HEK293T (cell line): ENCODE measurements around the gene ALOX12.

ENCODE experiments used
- CTCF ChIA-PET: fragments of 350-600 bp; formaldehyde crosslinking; extraction: SDS; loops from one replicate; lab custom pipeline; 2021; ENCODE audit warnings: antibody characterized with exemption, inconsistent platforms; lab: Yijun Ruan, JAX
- POLR2A ChIA-PET: fragments of 350-600 bp; formaldehyde crosslinking; extraction: SDS; loops from one replicate; lab custom pipeline; 2020; ENCODE audit warnings: antibody characterized with exemption, inconsistent platforms; lab: Yijun Ruan, JAX
- DNase-seq: peaks from one replicate; pipeline ENCODE4 v3.0.0; 2012; ENCODE audit warnings: mixed read lengths; ENCODE audit errors: extremely low spot score
- ARNT ChIP-seq: fragments of 450-650 bp; IDR thresholded peaks from 2 replicates; pipeline ENCODE4 v1.6.1; 2017; ENCODE audit warnings: mild to moderate bottlenecking
- BHLHE40 ChIP-seq: fragments of 450-650 bp; IDR thresholded peaks from 2 replicates; pipeline ENCODE4 v1.6.1; 2016; ENCODE audit warnings: mild to moderate bottlenecking, moderate library complexity, borderline replicate concordance
- CTBP1 ChIP-seq: fragments of 450-650 bp; IDR thresholded peaks from 2 replicates; pipeline ENCODE4 v1.6.1; 2016; ENCODE audit warnings: borderline replicate concordance
- ELF4 ChIP-seq: fragments of 450-650 bp; IDR thresholded peaks from 2 replicates; pipeline ENCODE4 v1.6.1; 2017; ENCODE audit warnings: antibody characterized with exemption
- FOXA1 ChIP-seq: fragments of 450-650 bp; IDR thresholded peaks from 2 replicates; pipeline ENCODE4 v1.6.1; 2016; ENCODE audit warnings: mild to moderate bottlenecking
- FOXK2 ChIP-seq: fragments of 450-650 bp; IDR thresholded peaks from 2 replicates; pipeline ENCODE4 v1.6.1; 2016; ENCODE audit warnings: mild to moderate bottlenecking
- FOXM1 ChIP-seq: fragments of 450-650 bp; IDR thresholded peaks from 2 replicates; pipeline ENCODE4 v1.6.1; 2017; ENCODE audit warnings: mild to moderate bottlenecking, borderline replicate concordance
- HDGF ChIP-seq: fragments of 450-650 bp; IDR thresholded peaks from 2 replicates; pipeline ENCODE4 v1.6.1; 2017; ENCODE audit warnings: antibody characterized with exemption, borderline replicate concordance
- L3MBTL2 ChIP-seq: fragments of 450-650 bp; conservative IDR thresholded peaks from 2 replicates; pipeline ENCODE4 v1.6.1; 2016; ENCODE audit warnings: mild to moderate bottlenecking
- LEF1 ChIP-seq: fragments of 450-650 bp; IDR thresholded peaks from 2 replicates; pipeline ENCODE4 v1.6.1; 2017; ENCODE audit warnings: mild to moderate bottlenecking, borderline replicate concordance
- NFRKB ChIP-seq: fragments of 450-650 bp; IDR thresholded peaks from 2 replicates; pipeline ENCODE4 v1.6.1; 2016; ENCODE audit warnings: mild to moderate bottlenecking, moderate library complexity
- SP1 ChIP-seq: fragments of 450-650 bp; IDR thresholded peaks from 2 replicates; pipeline ENCODE4 v1.6.1; 2017
- SUZ12 ChIP-seq: fragments of 450-650 bp; IDR thresholded peaks from 2 replicates; pipeline ENCODE4 v1.6.1; 2016; ENCODE audit warnings: mild to moderate bottlenecking
- TARDBP ChIP-seq: fragments of 450-650 bp; IDR thresholded peaks from 2 replicates; pipeline ENCODE4 v1.6.1; 2016
- ZNF384 ChIP-seq: fragments of 450-650 bp; IDR thresholded peaks from 2 replicates; pipeline ENCODE4 v1.6.1; 2016
- TF ChIP-seq, protein P1 (sequence below): fragments of 450-650 bp; IDR thresholded peaks from 2 replicates; pipeline ENCODE4 v1.6.1; 2016

ALOX12 gene

DNA sequence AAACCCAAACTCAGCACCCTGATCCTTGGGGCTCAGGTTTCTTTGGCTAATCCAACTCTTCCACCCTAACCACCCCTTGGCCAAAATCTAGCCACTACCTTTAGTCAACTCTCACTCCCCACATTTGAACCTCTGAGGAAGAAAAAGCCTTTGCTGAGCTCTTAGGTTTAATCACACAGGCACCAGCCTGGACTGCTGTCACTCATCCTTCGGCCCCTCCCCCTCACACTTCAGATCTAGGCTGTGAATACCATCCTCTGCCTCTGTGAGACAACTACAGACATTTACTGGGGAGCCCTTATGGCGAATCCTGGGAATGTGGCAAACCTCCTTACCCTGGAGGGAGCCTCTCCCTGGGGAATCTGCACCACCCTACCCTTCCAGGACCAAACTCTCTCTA is 11.3 kb downstream of the ALOX12 start:
- ChIA-PET POLR2A (no interaction called here), CTCF (interaction anchor here (1.8 kb wide), 1 partner anchor 93 kb away, joined by 7 read pairs; no protein-coding TSS in a partner anchor)
- TF ChIP-seq FOXA1: no peak
- TF ChIP-seq, protein P1, sequence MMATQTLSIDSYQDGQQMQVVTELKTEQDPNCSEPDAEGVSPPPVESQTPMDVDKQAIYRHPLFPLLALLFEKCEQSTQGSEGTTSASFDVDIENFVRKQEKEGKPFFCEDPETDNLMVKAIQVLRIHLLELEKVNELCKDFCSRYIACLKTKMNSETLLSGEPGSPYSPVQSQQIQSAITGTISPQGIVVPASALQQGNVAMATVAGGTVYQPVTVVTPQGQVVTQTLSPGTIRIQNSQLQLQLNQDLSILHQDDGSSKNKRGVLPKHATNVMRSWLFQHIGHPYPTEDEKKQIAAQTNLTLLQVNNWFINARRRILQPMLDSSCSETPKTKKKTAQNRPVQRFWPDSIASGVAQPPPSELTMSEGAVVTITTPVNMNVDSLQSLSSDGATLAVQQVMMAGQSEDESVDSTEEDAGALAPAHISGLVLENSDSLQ: peak; percentile 77
- no peak for DNase-seq

DNA sequence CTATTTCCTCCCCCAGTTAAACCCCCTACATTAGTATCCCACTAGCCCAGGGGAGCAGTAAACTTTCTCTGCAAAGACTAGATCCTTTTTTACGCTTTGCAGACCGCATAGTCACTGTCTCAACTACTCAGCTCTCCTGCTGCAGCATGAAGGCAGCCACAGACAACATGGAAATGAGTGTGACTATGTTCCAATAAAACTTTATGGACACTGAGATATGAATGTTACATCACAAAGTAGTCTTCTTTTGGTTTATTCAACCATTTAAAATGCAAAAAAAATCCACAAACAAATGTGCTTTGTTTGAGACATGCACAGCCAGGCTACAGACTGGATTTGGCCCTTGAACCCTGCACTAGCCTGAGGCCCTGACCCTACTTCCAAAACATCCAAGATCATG is 14.7 kb downstream of the ALOX12 start:
- DNase-seq: no peak
- ChIA-PET CTCF (no interaction called here), POLR2A (no interaction called here)
- TF ChIP-seq LEF1: no peak
- TF ChIP-seq NFRKB: no peak
- no peak for TF ChIP-seq ZNF384
- no peak for TF ChIP-seq HDGF
- no peak for TF ChIP-seq FOXK2
- no peak for TF ChIP-seq CTBP1
- no peak for TF ChIP-seq L3MBTL2
- TF ChIP-seq SUZ12: no peak
- no peak for TF ChIP-seq ARNT
- no peak for TF ChIP-seq FOXA1
- no peak for TF ChIP-seq TARDBP
- no peak for TF ChIP-seq ELF4
- no peak for TF ChIP-seq SP1
- TF ChIP-seq, protein P1: no peak
- no peak for TF ChIP-seq BHLHE40
- no peak for TF ChIP-seq FOXM1

DNA sequence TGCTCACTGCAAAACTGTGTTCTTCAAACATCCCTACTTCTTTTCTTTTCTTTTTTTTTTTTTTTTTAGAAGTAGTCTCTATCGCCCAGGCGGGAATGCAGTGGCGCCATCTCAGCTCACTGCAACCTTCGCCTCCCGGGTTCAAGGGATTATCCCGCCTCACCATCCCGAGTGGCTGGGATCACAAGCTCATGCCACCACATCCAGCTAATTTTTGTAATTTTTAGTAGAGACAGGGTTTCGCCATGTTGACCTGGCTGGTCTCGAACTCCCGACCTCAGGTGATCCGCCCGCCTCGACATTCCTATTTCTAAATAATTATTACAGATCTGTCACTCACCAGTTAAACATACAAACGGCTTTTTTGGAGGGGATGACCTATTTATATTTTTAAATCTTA is 15.6 kb downstream of the ALOX12 start:
- TF ChIP-seq L3MBTL2 (no peak), TARDBP (no peak)
- POLR2A ChIA-PET: no interaction called here
- no peak for DNase-seq
- CTCF ChIA-PET: interaction anchor here (0.9 kb wide), 1 partner anchor 35 kb away, joined by 3 read pairs; no protein-coding TSS in a partner anchor

DNA sequence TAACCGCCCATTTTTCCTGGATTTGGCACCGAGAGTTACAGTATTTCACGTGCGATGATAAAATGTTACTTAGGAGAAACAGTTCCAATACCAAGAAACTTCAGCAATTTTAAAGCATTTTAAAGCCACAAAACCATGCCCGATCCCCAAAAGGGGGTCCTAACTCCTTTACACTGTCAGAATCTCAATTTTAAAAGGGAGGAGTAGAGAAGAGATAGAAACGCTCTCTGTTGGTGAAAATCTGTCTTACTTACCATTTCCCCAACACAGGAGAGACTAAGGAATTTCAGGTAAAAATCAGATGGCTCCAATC is 16.0 kb downstream of the ALOX12 start:
- TF ChIP-seq ARNT: no peak
- TF ChIP-seq LEF1: no peak
- no peak for TF ChIP-seq FOXM1
- TF ChIP-seq ELF4: no peak
- TF ChIP-seq SUZ12: no peak
- no peak for TF ChIP-seq TARDBP
- TF ChIP-seq BHLHE40: no peak
- no peak for TF ChIP-seq CTBP1
- no peak for TF ChIP-seq L3MBTL2
- no peak for TF ChIP-seq FOXA1
- TF ChIP-seq HDGF: no peak
- TF ChIP-seq FOXK2: no peak
- TF ChIP-seq, protein P1: no peak
- no peak for TF ChIP-seq SP1
- no peak for TF ChIP-seq ZNF384
- TF ChIP-seq NFRKB: no peak
- DNase-seq: no peak
- CTCF ChIA-PET: interaction anchor here (0.9 kb wide), 1 partner anchor 35 kb away, joined by 3 read pairs; no protein-coding TSS in a partner anchor
- POLR2A ChIA-PET: interaction anchor here (0.6 to 1.9 kb wide), 5 partner anchors 9 to 25 kb away, joined by 3 to 6 read pairs (median 4); no protein-coding TSS in a partner anchor

DNA sequence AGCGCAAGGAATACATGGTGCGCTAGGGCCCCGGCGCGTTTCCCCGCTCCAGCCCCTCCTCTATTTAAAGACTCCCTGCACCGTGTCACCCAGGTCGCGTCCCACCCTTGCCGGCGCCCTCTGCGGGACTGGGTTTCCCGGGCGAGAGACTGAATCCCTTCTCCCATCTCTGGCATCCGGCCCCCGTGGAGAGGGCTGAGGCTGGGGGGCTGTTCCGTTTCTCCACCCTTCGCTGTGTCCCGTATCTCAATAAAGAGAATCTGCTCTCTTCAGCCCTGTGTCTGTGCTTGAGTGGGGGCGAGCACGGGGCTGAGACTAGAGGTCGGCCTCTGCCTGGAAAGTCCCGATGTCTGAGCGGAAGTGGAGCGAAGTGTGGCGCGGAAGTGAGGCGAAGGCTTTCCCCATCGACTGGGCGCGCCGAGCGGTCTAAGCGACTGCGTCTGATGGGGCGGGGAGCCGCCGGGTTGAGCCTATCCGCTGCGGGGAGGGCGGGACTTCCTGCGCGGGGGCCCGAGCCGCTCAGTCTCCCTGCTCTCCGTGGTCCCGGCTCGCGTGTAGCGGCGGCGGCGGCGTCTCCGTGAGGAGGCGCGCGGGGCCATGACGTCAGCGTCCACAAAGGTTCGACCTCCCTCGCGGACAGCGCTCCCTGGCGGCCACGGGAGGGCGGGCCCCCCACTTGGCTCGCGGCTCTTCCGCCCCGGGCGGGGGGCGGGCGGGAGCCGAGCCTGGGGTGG is 18.6 kb downstream of the ALOX12 start:
- ChIA-PET POLR2A (interaction anchor here (1.3 kb wide), 1 partner anchor 21 kb away, joined by 7 read pairs; the partner anchor contains the start of gene SLC16A13), CTCF (no interaction called here)
- TF ChIP-seq, protein P1: no peak
- TF ChIP-seq ELF4 (peak; percentile 58; the same call in 1 of the 2 replicates), CTBP1 (no peak), TARDBP (peak; percentile 98), SUZ12 (no peak), BHLHE40 (no peak), FOXM1 (no peak), L3MBTL2 (no peak), HDGF (no peak), FOXK2 (no peak), LEF1 (no peak), ARNT (no peak), FOXA1 (no peak), NFRKB (no peak), SP1 (no peak)
- peak; percentile 89 for DNase-seq
